SK-N-SH (cell line): ENCODE measurements around the gene KPNB1. TPM values are rescaled to one million over a fixed set of nuclear protein-coding genes. Genes with fewer than 3 reads are reported as not detected.

Source experiments
- CTCF ChIA-PET: fragments of 300-600, 350-600 bp; formaldehyde crosslinking; extraction: SDS; loops from one replicate; lab custom pipeline; 2021; lab: Yijun Ruan, JAX
- POLR2A ChIA-PET: fragments of 350-600 bp; sonication (Branson Sonifier 250); formaldehyde crosslinking; extraction: SDS; loops from one replicate; lab custom pipeline; 2020; ENCODE audit warnings: antibody characterized with exemption, inconsistent platforms; lab: Yijun Ruan, JAX
- DNase-seq: peaks from one replicate; pipeline ENCODE4 v3.0.0; 2012
- H2AFZ ChIP-seq: fragments of 200-600 bp; sonication (generic); 2 replicates; pipeline ENCODE4 v1.8.1; 2016; ENCODE audit warnings: antibody characterized with exemption, mild to moderate bottlenecking, low read depth
- H3F3A ChIP-seq: fragments of 200-600 bp; sonication (generic); replicated peaks from 2 replicates; pipeline ENCODE3; 2016; ENCODE audit warnings: antibody characterized with exemption, mild to moderate bottlenecking; ENCODE audit not compliant: insufficient read depth
- H3K27ac ChIP-seq, 2 experiments: fragments of 200-500 bp in 1 of 2; fragments of 200-600 bp in 1 of 2; sonication (Bioruptor generic) in 1 of 2; sonication (generic), shearing (Covaris generic) in 1 of 2; 2 replicates each; pipeline versions ENCODE4 v1.5.1 to v1.6.1; 2014 to 2016; ENCODE audit warnings: low read depth in 2 of 2, inconsistent platforms in 1 of 2, low read length in 1 of 2, mild to moderate bottlenecking in 1 of 2, mixed read lengths in 1 of 2
- H3K27me3 ChIP-seq: fragments of 200-600 bp; sonication (generic), shearing (Covaris generic); 2 replicates; pipeline ENCODE4 v1.6.1; 2016; ENCODE audit warnings: mixed run types; ENCODE audit not compliant: insufficient read depth
- H3K36me3 ChIP-seq, 2 experiments: fragments of 200-500 bp in 1 of 2; fragments of 200-600 bp in 1 of 2; sonication (Bioruptor generic) in 1 of 2; sonication (generic) in 1 of 2; replicated peaks in 1 of 2; 2 replicates each; pipeline versions ENCODE3 to v1.5.1; 2014 to 2016; ENCODE audit warnings: low read length in 1 of 2, mild to moderate bottlenecking in 1 of 2; ENCODE audit not compliant: insufficient read depth in 2 of 2, control insufficient read depth in 1 of 2
- H3K4me1 ChIP-seq, 2 experiments: fragments of 200-500 bp in 1 of 2; fragments of 200-600 bp in 1 of 2; sonication (Bioruptor generic) in 1 of 2; sonication (generic), shearing (Covaris generic) in 1 of 2; 2 replicates each; pipeline versions ENCODE4 v1.5.1 to v1.6.1; 2014 to 2016; ENCODE audit warnings: low read depth in 1 of 2, low read length in 1 of 2, mixed run types in 1 of 2; ENCODE audit not compliant: insufficient read depth in 2 of 2, control insufficient read depth in 1 of 2
- H3K4me2 ChIP-seq: fragments of 200-600 bp; sonication (generic), shearing (Covaris generic); 2 replicates; pipeline ENCODE4 v1.6.1; 2017; ENCODE audit warnings: mixed run types
- H3K4me3 ChIP-seq, 2 experiments: fragments of 200-500 bp in 1 of 2; fragments of 200-600 bp in 1 of 2; sonication (Bioruptor generic) in 1 of 2; sonication (generic), shearing (Covaris generic) in 1 of 2; 2 replicates each; pipeline versions ENCODE4 v1.5.1 to v1.8.1; 2014 to 2016; ENCODE audit warnings: low read depth in 2 of 2, inconsistent platforms in 1 of 2, low read length in 1 of 2, mild to moderate bottlenecking in 1 of 2, mixed read lengths in 1 of 2, moderate library complexity in 1 of 2
- H3K79me2 ChIP-seq: fragments of 200-600 bp; sonication (generic); 2 replicates; pipeline ENCODE4 v1.8.1; 2017; ENCODE audit warnings: mild to moderate bottlenecking; ENCODE audit not compliant: insufficient read depth
- H3K9ac ChIP-seq: fragments of 200-600 bp; sonication (generic); 2 replicates; pipeline ENCODE4 v1.6.1; 2017; ENCODE audit warnings: mixed run types
- H3K9me2 ChIP-seq: fragments of 200-600 bp; sonication (generic); 2 replicates; pipeline ENCODE4 v1.6.1; 2017; ENCODE audit warnings: mixed run types
- H3K9me3 ChIP-seq: fragments of 200-600 bp; sonication (generic); 2 replicates; pipeline ENCODE4 v1.6.1; 2017; ENCODE audit warnings: mixed run types, mild to moderate bottlenecking, moderate library complexity
- H4K20me1 ChIP-seq: fragments of 200-600 bp; sonication (generic); 2 replicates; pipeline ENCODE4 v1.6.1; 2017; ENCODE audit warnings: mild to moderate bottlenecking, mixed run types; ENCODE audit not compliant: insufficient read depth
- CHD2 ChIP-seq: fragments of 150-350 bp; IDR thresholded peaks from 2 replicates; pipeline ENCODE4 v1.6.1; 2018; ENCODE audit warnings: low read length; ENCODE audit not compliant: partially characterized antibody
- EP300 ChIP-seq, 2 experiments: IDR thresholded peaks; 2 replicates each; pipeline versions ENCODE4 v1.4.0 to v1.6.1; 2012; ENCODE audit warnings: borderline replicate concordance in 1 of 2, low read depth in 1 of 2, low read length in 1 of 2
- FOSL2 ChIP-seq: IDR thresholded peaks from 2 replicates; pipeline ENCODE4 v1.4.0; 2012; ENCODE audit warnings: low read depth, mild to moderate bottlenecking, moderate library complexity, borderline replicate concordance
- FOXJ3 ChIP-seq: sonication (generic); formaldehyde crosslinking; IDR thresholded peaks from 2 replicates; pipeline ENCODE4 v1.5.1; 2020; ENCODE audit warnings: mild to moderate bottlenecking, missing genetic modification reagents
- GATA2 ChIP-seq: sonication (generic); formaldehyde crosslinking; IDR thresholded peaks from 2 replicates; pipeline ENCODE4 v1.5.0; 2020; ENCODE audit warnings: mild to moderate bottlenecking, missing genetic modification reagents
- MXI1 ChIP-seq: IDR thresholded peaks from 2 replicates; pipeline ENCODE4 v1.6.1; 2012; ENCODE audit warnings: mild to moderate bottlenecking, low read depth, low read length, improper control_type of control experiment
- RAD21 ChIP-seq: IDR thresholded peaks from 2 replicates; pipeline ENCODE4 v1.6.1; 2012; ENCODE audit warnings: mild to moderate bottlenecking, low read length
- RCOR1 ChIP-seq: fragments of 150-350 bp; IDR thresholded peaks from 2 replicates; pipeline ENCODE4 v1.6.1; 2017; ENCODE audit warnings: antibody characterized with exemption, low read length
- RFX5 ChIP-seq: IDR thresholded peaks from 2 replicates; pipeline ENCODE4 v1.6.1; 2012; ENCODE audit warnings: mild to moderate bottlenecking, improper control_type of control experiment, low read length
- SMC3 ChIP-seq: IDR thresholded peaks from 2 replicates; pipeline ENCODE4 v1.6.1; 2012; ENCODE audit warnings: low read depth, low read length, improper control_type of control experiment
- TAF1 ChIP-seq: IDR thresholded peaks from 2 replicates; pipeline ENCODE4 v1.6.1; 2012; ENCODE audit warnings: low read depth, mild to moderate bottlenecking, low read length, moderate library complexity, borderline replicate concordance
- YY1 ChIP-seq: IDR thresholded peaks from 2 replicates; pipeline ENCODE4 v1.4.0; 2012; ENCODE audit warnings: low read depth, mild to moderate bottlenecking
- WGBS: methylation state at CpG from one replicate; pipeline ENCODE4 v1.1.6; 2017; ENCODE audit warnings: low lambda C conversion rate; 5-methylcytosine and 5-hydroxymethylcytosine counted together
- polyA plus RNA-seq, 3 experiments: library from polyadenylated mRNA; depleted of rRNA; stranded (reverse); fragments of >200 nt; gene quantifications; 2 replicates each; pipeline ENCODE4 v1.2.3, GENCODE V29; 2012
- TF ChIP-seq, protein P1 (sequence below): fragments of 200-600 bp; sonication (generic); IDR thresholded peaks from 2 replicates; pipeline ENCODE4 v1.6.1; 2017; ENCODE audit warnings: antibody characterized with exemption, mild to moderate bottlenecking, moderate library complexity
- TF ChIP-seq, protein P2 (sequence below): fragments of 150-350 bp; IDR thresholded peaks from 2 replicates; pipeline ENCODE4 v1.6.1; 2017; ENCODE audit warnings: antibody characterized with exemption, low read length, low read depth, borderline replicate concordance
- TF ChIP-seq, protein P3 (sequence below): IDR thresholded peaks from 2 replicates; pipeline ENCODE4 v1.4.0; 2012; ENCODE audit warnings: low read depth, borderline replicate concordance

KPNB1 gene
- polyA plus RNA-seq, 1 of the 3 experiments (the other 2 are of a cell fraction) = 89.5 TPM

DNA sequence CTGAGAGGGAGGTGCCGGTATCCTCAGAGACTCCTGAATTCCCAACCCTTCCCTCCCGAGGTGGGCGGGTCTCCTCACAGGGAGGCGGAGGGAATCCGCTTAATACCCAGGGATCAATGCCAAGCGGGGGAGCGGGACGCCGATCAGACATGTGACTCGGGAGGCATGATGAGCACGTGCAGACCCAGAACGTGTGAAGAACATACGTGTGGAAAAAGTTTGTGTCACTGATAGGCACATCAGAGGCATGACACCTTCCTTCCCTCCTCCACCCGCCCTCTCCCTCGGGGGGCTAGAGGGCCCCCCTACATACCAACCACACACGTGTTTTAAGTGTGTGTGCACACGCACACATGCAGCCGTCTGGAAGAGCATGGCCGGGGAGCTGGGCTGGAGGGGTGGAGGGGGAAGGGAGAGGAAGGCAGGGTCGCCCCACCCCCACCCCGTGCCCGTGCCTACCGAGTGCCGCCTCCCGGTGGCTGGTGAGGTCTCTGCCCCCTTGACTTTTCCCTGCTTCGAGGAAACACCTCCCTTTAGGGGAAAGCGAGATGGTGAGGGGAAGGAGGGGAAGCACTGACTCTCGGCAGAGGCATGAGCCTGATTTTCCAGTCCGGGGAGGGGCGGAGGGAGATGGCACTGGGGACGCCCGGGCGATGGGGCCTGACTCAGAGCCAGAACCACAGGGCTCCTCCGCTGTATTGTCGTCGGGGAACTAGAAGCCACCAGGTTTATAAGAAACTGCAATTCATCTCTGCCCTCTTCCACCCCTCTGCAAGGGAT is 71.2 kb downstream of the KPNB1 start (continued):
- no peak for TF ChIP-seq EP300 (IDR thresholded peaks at IDR 0.05; ENCODE audit: borderline replicate concordance in 1 of 2, low read depth in 1 of 2, low read length in 1 of 2)
- TF ChIP-seq SMC3 = no peak

DNA sequence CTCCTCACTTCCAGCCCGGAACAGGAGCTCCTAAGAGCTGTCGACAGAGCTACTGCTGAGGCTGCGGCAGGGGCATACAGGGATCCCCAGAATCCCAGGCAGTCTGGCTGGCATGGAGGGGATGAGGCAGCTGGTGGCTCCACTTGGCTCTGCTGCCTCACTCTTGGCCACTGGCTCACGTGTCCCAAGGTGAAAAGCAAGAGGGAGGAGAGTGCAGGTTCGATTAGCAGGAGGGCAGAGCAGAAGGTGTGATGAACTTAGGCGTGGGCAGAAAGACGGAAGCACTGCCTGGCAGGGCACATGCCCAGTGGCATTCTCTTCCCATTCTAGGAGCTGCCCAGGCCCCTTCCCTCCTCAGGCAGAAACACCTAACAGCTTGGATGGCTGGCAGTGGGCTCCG is 72.0 kb downstream of the KPNB1 start:
- Histone ChIP-seq H2AFZ (no peak overlapping the region), H3K4me1 (peaks cover 15 to 27% of the 10 kb centered on the region in 2 experiments; a peak in 3 of 4 replicates), H3K9me2 (no peaks in the 10 kb centered on the region), H3K4me2 (peak overlapping the region; percentile 54; the same call in 1 of the 2 replicates), H3K9me3 (no peaks in the 10 kb centered on the region), H3K36me3 (no peaks in the 10 kb centered on the region), H3K79me2 (no peaks in the 10 kb centered on the region), H3K27me3 (peaks cover 73% of the 10 kb centered on the region; the same call in 1 of the 2 replicates), H3K4me3 (no peak overlapping the region), H3K9ac (no peak overlapping the region), H4K20me1 (peaks cover 11% of the 10 kb centered on the region; the same call in 1 of the 2 replicates)
- no peak for DNase-seq
- CTCF ChIA-PET = interaction anchor here (1.0 to 3.8 kb wide), 6 partner anchors 12 to 42 kb away, joined by 3 to 22 read pairs (median 6); partner anchors contain the start of gene TBX21
- 54% methylated on average over 6 of the region's 8 CpGs for WGBS
- TF ChIP-seq RFX5 = no peak
- TF ChIP-seq TAF1 = no peak
- TF ChIP-seq, protein P1, sequence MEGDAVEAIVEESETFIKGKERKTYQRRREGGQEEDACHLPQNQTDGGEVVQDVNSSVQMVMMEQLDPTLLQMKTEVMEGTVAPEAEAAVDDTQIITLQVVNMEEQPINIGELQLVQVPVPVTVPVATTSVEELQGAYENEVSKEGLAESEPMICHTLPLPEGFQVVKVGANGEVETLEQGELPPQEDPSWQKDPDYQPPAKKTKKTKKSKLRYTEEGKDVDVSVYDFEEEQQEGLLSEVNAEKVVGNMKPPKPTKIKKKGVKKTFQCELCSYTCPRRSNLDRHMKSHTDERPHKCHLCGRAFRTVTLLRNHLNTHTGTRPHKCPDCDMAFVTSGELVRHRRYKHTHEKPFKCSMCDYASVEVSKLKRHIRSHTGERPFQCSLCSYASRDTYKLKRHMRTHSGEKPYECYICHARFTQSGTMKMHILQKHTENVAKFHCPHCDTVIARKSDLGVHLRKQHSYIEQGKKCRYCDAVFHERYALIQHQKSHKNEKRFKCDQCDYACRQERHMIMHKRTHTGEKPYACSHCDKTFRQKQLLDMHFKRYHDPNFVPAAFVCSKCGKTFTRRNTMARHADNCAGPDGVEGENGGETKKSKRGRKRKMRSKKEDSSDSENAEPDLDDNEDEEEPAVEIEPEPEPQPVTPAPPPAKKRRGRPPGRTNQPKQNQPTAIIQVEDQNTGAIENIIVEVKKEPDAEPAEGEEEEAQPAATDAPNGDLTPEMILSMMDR = no peak
- TF ChIP-seq EP300 (IDR thresholded peaks at IDR 0.05; ENCODE audit: borderline replicate concordance in 1 of 2, low read depth in 1 of 2, low read length in 1 of 2) = no peak
- TF ChIP-seq RCOR1 = no peak
- no peak for TF ChIP-seq MXI1
- no peak for TF ChIP-seq YY1
- no peak for TF ChIP-seq FOXJ3
- TF ChIP-seq, protein P2, sequence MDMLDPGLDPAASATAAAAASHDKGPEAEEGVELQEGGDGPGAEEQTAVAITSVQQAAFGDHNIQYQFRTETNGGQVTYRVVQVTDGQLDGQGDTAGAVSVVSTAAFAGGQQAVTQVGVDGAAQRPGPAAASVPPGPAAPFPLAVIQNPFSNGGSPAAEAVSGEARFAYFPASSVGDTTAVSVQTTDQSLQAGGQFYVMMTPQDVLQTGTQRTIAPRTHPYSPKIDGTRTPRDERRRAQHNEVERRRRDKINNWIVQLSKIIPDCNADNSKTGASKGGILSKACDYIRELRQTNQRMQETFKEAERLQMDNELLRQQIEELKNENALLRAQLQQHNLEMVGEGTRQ = no peak
- TF ChIP-seq GATA2 (CRISPR knock-in tag) = no peak
- TF ChIP-seq RAD21 = no peak
- TF ChIP-seq CHD2 = no peak
- TF ChIP-seq, protein P3, sequence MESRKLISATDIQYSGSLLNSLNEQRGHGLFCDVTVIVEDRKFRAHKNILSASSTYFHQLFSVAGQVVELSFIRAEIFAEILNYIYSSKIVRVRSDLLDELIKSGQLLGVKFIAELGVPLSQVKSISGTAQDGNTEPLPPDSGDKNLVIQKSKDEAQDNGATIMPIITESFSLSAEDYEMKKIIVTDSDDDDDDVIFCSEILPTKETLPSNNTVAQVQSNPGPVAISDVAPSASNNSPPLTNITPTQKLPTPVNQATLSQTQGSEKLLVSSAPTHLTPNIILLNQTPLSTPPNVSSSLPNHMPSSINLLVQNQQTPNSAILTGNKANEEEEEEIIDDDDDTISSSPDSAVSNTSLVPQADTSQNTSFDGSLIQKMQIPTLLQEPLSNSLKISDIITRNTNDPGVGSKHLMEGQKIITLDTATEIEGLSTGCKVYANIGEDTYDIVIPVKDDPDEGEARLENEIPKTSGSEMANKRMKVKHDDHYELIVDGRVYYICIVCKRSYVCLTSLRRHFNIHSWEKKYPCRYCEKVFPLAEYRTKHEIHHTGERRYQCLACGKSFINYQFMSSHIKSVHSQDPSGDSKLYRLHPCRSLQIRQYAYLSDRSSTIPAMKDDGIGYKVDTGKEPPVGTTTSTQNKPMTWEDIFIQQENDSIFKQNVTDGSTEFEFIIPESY = no peak
- no peak for TF ChIP-seq FOSL2
- TF ChIP-seq, all 33 proteins: peak for 0
- Histone ChIP-seq H3K27ac (no peak overlapping the region), H3F3A (peaks cover 15% of the 10 kb centered on the region)
- POLR2A ChIA-PET = no interaction called here
